K562 (cell line): ENCODE data around the gene LRRC15. TPM values are rescaled to one million over a fixed set of nuclear protein-coding genes. Genes with fewer than 3 reads are reported as not detected.

Experiments
- BRCA1 ChIP-seq, 2 experiments: fragments of 450-650 bp in 1 of 2; sonication (generic) in 1 of 2; formaldehyde crosslinking in 1 of 2; IDR thresholded peaks; 2 replicates each; pipeline versions ENCODE4 v1.5.0 to v1.6.1; 2017 to 2020; ENCODE audit warnings: mild to moderate bottlenecking in 1 of 2, missing genetic modification reagents in 1 of 2
- ERF ChIP-seq: fragments of 450-650 bp; formaldehyde crosslinking; IDR thresholded peaks from 2 replicates; pipeline ENCODE4 v1.4.0; 2020; ENCODE audit warnings: mild to moderate bottlenecking, mixed read lengths
- HDAC2 ChIP-seq: fragments of 450-650 bp; IDR thresholded peaks from 2 replicates; pipeline ENCODE4 v1.6.1; 2016; ENCODE audit warnings: mild to moderate bottlenecking
- OTX1 ChIP-seq: fragments of 450-650 bp; formaldehyde crosslinking; IDR thresholded peaks from 2 replicates; pipeline ENCODE4 v1.4.0; 2022; ENCODE audit warnings: mild to moderate bottlenecking
- PCBP1 ChIP-seq: fragments of 200-400 bp; formaldehyde crosslinking; IDR thresholded peaks from 2 replicates; pipeline ENCODE4 v1.6.1; 2018; ENCODE audit warnings: mild to moderate bottlenecking, low read depth, low read length; ENCODE audit not compliant: poor library complexity, severe bottlenecking
- POLR2AphosphoS2 ChIP-seq: IDR thresholded peaks from 2 replicates; pipeline ENCODE4 v1.6.1; 2012; ENCODE audit warnings: low read length, improper control_type of control experiment
- RFX7 ChIP-seq: fragments of 250-450 bp; sonication (Bioruptor Pico); IDR thresholded peaks from 2 replicates; pipeline ENCODE4 v1.5.1; 2021; ENCODE audit warnings: mild to moderate bottlenecking
- RNF2 ChIP-seq: sonication (generic); IDR thresholded peaks from 2 replicates; pipeline ENCODE4 v1.6.1; 2016
- SLC30A9 ChIP-seq: fragments of 250-450 bp; sonication (Bioruptor Pico); IDR thresholded peaks from 2 replicates; pipeline ENCODE4 v1.8.0; 2022; ENCODE audit warnings: mild to moderate bottlenecking, moderate library complexity
- SMARCC2 ChIP-seq: fragments of 450-650 bp; IDR thresholded peaks from 2 replicates; pipeline ENCODE4 v1.6.1; 2017; ENCODE audit warnings: antibody characterized with exemption, moderate library complexity, mild to moderate bottlenecking, low read depth
- YY1 ChIP-seq, 3 experiments: IDR thresholded peaks; 2 replicates each; pipeline ENCODE4 v1.6.1; 2011; ENCODE audit warnings: low read length in 2 of 3, mild to moderate bottlenecking in 2 of 3, moderate library complexity in 2 of 3, borderline replicate concordance in 1 of 3, control low read depth in 1 of 3, low read depth in 1 of 3; ENCODE audit not compliant: insufficient read depth in 3 of 3, insufficient replicate concordance in 2 of 3, control insufficient read depth in 1 of 3, insufficient read length in 1 of 3; ENCODE audit errors: extremely low read depth in 1 of 3
- ZBTB8A ChIP-seq: fragments of 450-650 bp; IDR thresholded peaks from 2 replicates; pipeline ENCODE4 v1.6.1; 2018; ENCODE audit warnings: mild to moderate bottlenecking, moderate library complexity; ENCODE audit not compliant: partially characterized antibody
- ZC3H8 ChIP-seq: fragments of 450-650 bp; IDR thresholded peaks from 2 replicates; pipeline ENCODE4 v1.6.1; 2017
- ZFP30 ChIP-seq: fragments of 250-450 bp; sonication (Bioruptor Pico); IDR thresholded peaks from 2 replicates; pipeline ENCODE4 v1.8.0; 2022; ENCODE audit warnings: moderate library complexity, mild to moderate bottlenecking, inconsistent platforms, borderline replicate concordance
- ZNF274 ChIP-seq: IDR thresholded peaks from 2 replicates; pipeline ENCODE4 v1.6.1; 2011; ENCODE audit warnings: low read depth, mild to moderate bottlenecking, low read length, moderate library complexity, borderline replicate concordance
- ZNF764 ChIP-seq: fragments of 250-450 bp; sonication (Bioruptor Pico); IDR thresholded peaks from 2 replicates; pipeline ENCODE4 v1.4.0; 2020; ENCODE audit warnings: low read depth, mild to moderate bottlenecking, moderate library complexity
- ZNF766 ChIP-seq: fragments of 200-800 bp; sonication (Bioruptor generic); conservative IDR thresholded peaks from 2 replicates; pipeline ENCODE4 v1.6.1; 2016; ENCODE audit warnings: missing genetic modification characterization, missing compliant biosample characterization
- ZZZ3 ChIP-seq: fragments of 450-650 bp; IDR thresholded peaks from 2 replicates; pipeline ENCODE4 v1.6.1; 2016; ENCODE audit warnings: antibody characterized with exemption, mild to moderate bottlenecking, moderate library complexity
- polyA plus RNA-seq, 8 experiments: library from polyadenylated mRNA; depleted of rRNA in 4 of 8; stranded (reverse) in 5 of 8; unstranded in 3 of 8; fragments of >200 nt; fragmentation: Nextera tagmentation in 2 of 8; fragmentation: Illumina TruSeq in 1 of 8; extraction: Ambion mirVana in 2 of 8; extraction: Trizol in 1 of 8; gene quantifications; 2 replicates each; pipeline versions ENCODE4 v1.2.1 to v1.2.3, GENCODE V29; 2011 to 2014; ENCODE audit warnings: inconsistent platforms in 1 of 8, missing spikeins in 1 of 8
- total RNA-seq, 7 experiments: library from RNA; depleted of rRNA in 6 of 7; stranded (reverse); fragments of >200 nt in 6 of 7; fragmentation: Illumina TruSeq in 2 of 7; extraction: Trizol in 2 of 7; gene quantifications; 2 replicates each; pipeline versions ENCODE4 v1.2.1 to v1.2.3, GENCODE V29; 2011 to 2021; ENCODE audit warnings: low replicate concordance in 1 of 7
- TF ChIP-seq, protein P1 (sequence below), 2 experiments: fragments of 250-450 bp in 1 of 2; fragments of 450-650 bp in 1 of 2; sonication (Bioruptor Pico) in 1 of 2; IDR thresholded peaks; 2 replicates each; pipeline versions ENCODE4 v1.6.1 to v1.8.0; 2016 to 2021; ENCODE audit warnings: mild to moderate bottlenecking in 2 of 2, moderate library complexity in 2 of 2, missing compliant biosample characterization in 1 of 2, missing genetic modification characterization in 1 of 2
- TF ChIP-seq, protein P2 (sequence below): fragments of 250-450 bp; sonication (Bioruptor Pico); IDR thresholded peaks from 2 replicates; pipeline ENCODE4 v1.4.0; 2020
- TF ChIP-seq, protein P3 (sequence below): sonication (generic); formaldehyde crosslinking; IDR thresholded peaks from 2 replicates; pipeline ENCODE4 v1.8.1; 2023; ENCODE audit warnings: mild to moderate bottlenecking, missing genetic modification reagents
- TF ChIP-seq, protein P4 (sequence below): fragments of 200-800 bp; sonication (Bioruptor generic); IDR thresholded peaks from 2 replicates; pipeline ENCODE4 v1.6.1; 2017; ENCODE audit warnings: missing genetic modification characterization, missing compliant biosample characterization

Gene LRRC15
- total and polyA plus RNA-seq, 9 of the 15 experiments (the other 6 are each of a cell fraction or from before 2014, with no cell fraction given) = not detected

DNA sequence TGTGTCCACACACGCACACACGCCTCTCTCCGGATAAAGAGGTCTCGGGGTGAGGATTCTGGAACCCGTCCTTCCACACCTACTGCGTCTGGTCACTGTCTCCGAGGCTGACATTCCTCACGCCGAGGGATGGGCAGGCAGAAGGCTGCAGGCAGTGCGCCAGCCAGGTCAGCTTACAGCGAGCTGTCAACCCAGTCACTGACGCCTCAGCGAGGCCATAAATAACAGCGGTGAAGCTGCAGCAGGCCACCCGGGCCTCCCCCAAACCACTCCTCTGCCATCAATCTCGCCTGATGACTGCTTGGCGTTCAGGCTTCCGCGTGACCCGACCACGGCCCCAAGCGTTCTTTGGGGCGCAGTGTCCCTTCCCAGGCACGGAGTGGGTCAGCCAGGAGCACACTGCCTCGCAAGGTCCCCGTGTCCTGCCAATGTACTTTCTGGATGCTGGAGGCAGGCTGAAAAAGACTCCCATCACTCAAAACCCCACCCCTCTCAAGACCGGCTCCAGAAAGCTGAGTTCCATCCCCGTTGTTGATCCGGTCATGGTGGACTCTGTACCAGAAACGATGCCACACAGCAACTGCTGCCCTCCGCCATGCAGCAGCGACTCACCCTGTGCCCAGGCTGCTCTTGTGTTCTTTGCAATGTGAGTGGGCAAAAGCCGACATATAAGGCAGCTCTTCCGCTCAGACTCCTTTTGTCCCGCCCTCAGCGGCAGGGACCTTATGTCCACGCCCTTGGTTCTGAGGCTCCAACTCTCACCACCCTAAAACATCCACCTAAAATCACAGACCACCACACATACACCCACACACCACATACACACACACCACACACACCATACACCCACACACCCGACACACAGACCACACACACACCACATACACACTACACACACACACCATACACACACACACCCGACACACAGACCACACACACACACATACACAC lies 45.5 kb downstream of the LRRC15 start (continued):
- TF ChIP-seq, protein P1, sequence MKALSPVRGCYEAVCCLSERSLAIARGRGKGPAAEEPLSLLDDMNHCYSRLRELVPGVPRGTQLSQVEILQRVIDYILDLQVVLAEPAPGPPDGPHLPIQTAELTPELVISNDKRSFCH (CRISPR knock-in tag; IDR thresholded peaks at IDR 0.05) = no peak
- TF ChIP-seq, protein P1 (tag; IDR thresholded peaks at IDR 0.05) = 0 out of 2 replicates have a peak, but pooled peaks have one; percentile 49
- TF ChIP-seq, protein P2, sequence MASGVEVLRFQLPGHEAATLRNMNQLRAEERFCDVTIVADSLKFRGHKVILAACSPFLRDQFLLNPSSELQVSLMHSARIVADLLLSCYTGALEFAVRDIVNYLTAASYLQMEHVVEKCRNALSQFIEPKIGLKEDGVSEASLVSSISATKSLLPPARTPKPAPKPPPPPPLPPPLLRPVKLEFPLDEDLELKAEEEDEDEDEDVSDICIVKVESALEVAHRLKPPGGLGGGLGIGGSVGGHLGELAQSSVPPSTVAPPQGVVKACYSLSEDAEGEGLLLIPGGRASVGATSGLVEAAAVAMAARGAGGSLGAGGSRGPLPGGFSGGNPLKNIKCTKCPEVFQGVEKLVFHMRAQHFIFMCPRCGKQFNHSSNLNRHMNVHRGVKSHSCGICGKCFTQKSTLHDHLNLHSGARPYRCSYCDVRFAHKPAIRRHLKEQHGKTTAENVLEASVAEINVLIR = no peak
- TF ChIP-seq YY1 (IDR thresholded peaks at IDR 0.05; ENCODE audit: borderline replicate concordance in 1 of 3, control insufficient read depth in 1 of 3, extremely low read depth in 1 of 3, insufficient read depth in 3 of 3, insufficient read length in 1 of 3, insufficient replicate concordance in 2 of 3, low read depth in 1 of 3, low read length in 2 of 3) = no peak
- TF ChIP-seq ERF (CRISPR knock-in tag) = no peak
- TF ChIP-seq ZNF274 = no peak
- no peak for TF ChIP-seq RFX7 (CRISPR knock-in tag)
- no peak for TF ChIP-seq ZNF766
- no peak for TF ChIP-seq PCBP1
- TF ChIP-seq ZFP30 (CRISPR knock-in tag) = no peak
- TF ChIP-seq RNF2 = peak; percentile 91
- TF ChIP-seq ZBTB8A = no peak
- TF ChIP-seq HDAC2 = peak; percentile 85; the same call in 1 of the 2 replicates
- TF ChIP-seq ZNF764 = no peak
- TF ChIP-seq SLC30A9 (CRISPR knock-in tag) = no peak
- TF ChIP-seq ZZZ3 = no peak
- TF ChIP-seq POLR2AphosphoS2 = no peak
- TF ChIP-seq ZC3H8 = no peak
- no peak for TF ChIP-seq SMARCC2
- TF ChIP-seq, protein P3, sequence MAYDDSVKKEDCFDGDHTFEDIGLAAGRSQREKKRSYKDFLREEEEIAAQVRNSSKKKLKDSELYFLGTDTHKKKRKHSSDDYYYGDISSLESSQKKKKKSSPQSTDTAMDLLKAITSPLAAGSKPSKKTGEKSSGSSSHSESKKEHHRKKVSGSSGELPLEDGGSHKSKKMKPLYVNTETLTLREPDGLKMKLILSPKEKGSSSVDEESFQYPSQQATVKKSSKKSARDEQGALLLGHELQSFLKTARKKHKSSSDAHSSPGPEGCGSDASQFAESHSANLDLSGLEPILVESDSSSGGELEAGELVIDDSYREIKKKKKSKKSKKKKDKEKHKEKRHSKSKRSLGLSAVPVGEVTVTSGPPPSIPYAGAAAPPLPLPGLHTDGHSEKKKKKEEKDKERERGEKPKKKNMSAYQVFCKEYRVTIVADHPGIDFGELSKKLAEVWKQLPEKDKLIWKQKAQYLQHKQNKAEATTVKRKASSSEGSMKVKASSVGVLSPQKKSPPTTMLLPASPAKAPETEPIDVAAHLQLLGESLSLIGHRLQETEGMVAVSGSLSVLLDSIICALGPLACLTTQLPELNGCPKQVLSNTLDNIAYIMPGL = no peak
- TF ChIP-seq, protein P4, sequence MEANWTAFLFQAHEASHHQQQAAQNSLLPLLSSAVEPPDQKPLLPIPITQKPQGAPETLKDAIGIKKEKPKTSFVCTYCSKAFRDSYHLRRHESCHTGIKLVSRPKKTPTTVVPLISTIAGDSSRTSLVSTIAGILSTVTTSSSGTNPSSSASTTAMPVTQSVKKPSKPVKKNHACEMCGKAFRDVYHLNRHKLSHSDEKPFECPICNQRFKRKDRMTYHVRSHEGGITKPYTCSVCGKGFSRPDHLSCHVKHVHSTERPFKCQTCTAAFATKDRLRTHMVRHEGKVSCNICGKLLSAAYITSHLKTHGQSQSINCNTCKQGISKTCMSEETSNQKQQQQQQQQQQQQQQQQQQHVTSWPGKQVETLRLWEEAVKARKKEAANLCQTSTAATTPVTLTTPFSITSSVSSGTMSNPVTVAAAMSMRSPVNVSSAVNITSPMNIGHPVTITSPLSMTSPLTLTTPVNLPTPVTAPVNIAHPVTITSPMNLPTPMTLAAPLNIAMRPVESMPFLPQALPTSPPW (CRISPR knock-in tag) = peak; percentile 70; the same call in 1 of the 2 replicates
- TF ChIP-seq OTX1 (CRISPR knock-in tag) = 0 out of 2 replicates have a peak, but pooled peaks have one; percentile 39
- no peak for TF ChIP-seq BRCA1 (IDR thresholded peaks at IDR 0.05)
- TF ChIP-seq BRCA1 (CRISPR knock-in tag; IDR thresholded peaks at IDR 0.05) = no peak
